Osteocyte (in vitro differentiated cells): ENCODE results near the gene PLCG2. TPM values are rescaled to one million over a fixed set of nuclear protein-coding genes. Genes with fewer than 3 reads are reported as not detected.

Experiments used
- DNase-seq: peaks from one replicate; pipeline ENCODE4 v3.0.0; 2021; ENCODE audit warnings: mixed read lengths; ENCODE audit not compliant: unreplicated experiment; ENCODE audit errors: extremely low spot score
- H3K27ac Mint-ChIP-seq: one replicate; pipeline ENCODE4 v1.8.0; 2021; ENCODE audit warnings: mild to moderate bottlenecking, mixed read lengths; ENCODE audit not compliant: unreplicated experiment
- H3K27me3 Mint-ChIP-seq: one replicate; pipeline ENCODE4 v1.8.0; 2021; ENCODE audit warnings: mixed read lengths; ENCODE audit not compliant: unreplicated experiment
- H3K36me3 Mint-ChIP-seq: one replicate; pipeline ENCODE4 v1.8.0; 2021; ENCODE audit warnings: mixed read lengths; ENCODE audit not compliant: unreplicated experiment
- H3K4me1 Mint-ChIP-seq: one replicate; pipeline ENCODE4 v1.8.0; 2021; ENCODE audit warnings: mixed read lengths; ENCODE audit not compliant: unreplicated experiment
- H3K4me3 Mint-ChIP-seq: one replicate; pipeline ENCODE4 v1.8.0; 2021; ENCODE audit warnings: mild to moderate bottlenecking, moderate library complexity, mixed read lengths; ENCODE audit not compliant: unreplicated experiment
- H3K9me3 Mint-ChIP-seq: one replicate; pipeline ENCODE4 v1.8.0; 2021; ENCODE audit warnings: mixed read lengths; ENCODE audit not compliant: unreplicated experiment
- total RNA-seq: library from RNA; stranded (reverse); gene quantifications from 2 replicates; pipeline ENCODE4 v1.2.1, GENCODE V29; 2021
- TF ChIP-seq, protein P1 (sequence below): fragments of 200-600 bp; sonication (generic); IDR thresholded peaks from 2 replicates; pipeline ENCODE4 v1.5.0; 2021; ENCODE audit warnings: antibody characterized with exemption, mild to moderate bottlenecking, moderate library complexity

PLCG2 gene
- total RNA-seq, 1 donor from 2014 or later: not detected

DNA sequence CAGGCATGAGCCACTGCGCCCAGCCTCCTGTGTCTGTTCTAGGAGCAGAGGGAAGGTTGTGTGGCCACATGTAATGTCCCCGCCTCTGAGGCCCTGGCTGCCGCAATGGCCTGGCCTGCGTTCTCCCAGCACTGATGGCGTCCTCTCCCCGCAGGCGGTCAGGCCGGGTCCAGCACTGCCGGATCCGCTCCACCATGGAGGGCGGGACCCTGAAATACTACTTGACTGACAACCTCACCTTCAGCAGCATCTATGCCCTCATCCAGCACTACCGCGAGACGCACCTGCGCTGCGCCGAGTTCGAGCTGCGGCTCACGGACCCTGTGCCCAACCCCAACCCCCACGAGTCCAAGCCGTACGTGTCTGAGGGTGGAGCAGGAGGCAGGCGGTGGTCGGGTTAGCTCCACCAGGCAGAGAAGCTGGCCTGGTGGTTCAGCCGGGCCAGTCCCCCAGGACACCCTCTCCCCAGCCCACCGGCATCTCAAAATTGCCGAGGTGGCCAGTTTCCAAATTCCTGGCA is 131.3 kb downstream of the PLCG2 start:
- Mint-ChIP-seq H3K4me1 (no peaks in the 10 kb centered on the region), H3K9me3 (no peaks in the 10 kb centered on the region), H3K36me3 (no peaks in the 10 kb centered on the region), H3K4me3 (no peak overlapping the region), H3K27ac (no peak overlapping the region), H3K27me3 (no peaks in the 10 kb centered on the region)
- no peak for DNase-seq
- TF ChIP-seq, protein P1, sequence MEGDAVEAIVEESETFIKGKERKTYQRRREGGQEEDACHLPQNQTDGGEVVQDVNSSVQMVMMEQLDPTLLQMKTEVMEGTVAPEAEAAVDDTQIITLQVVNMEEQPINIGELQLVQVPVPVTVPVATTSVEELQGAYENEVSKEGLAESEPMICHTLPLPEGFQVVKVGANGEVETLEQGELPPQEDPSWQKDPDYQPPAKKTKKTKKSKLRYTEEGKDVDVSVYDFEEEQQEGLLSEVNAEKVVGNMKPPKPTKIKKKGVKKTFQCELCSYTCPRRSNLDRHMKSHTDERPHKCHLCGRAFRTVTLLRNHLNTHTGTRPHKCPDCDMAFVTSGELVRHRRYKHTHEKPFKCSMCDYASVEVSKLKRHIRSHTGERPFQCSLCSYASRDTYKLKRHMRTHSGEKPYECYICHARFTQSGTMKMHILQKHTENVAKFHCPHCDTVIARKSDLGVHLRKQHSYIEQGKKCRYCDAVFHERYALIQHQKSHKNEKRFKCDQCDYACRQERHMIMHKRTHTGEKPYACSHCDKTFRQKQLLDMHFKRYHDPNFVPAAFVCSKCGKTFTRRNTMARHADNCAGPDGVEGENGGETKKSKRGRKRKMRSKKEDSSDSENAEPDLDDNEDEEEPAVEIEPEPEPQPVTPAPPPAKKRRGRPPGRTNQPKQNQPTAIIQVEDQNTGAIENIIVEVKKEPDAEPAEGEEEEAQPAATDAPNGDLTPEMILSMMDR: no peak

DNA sequence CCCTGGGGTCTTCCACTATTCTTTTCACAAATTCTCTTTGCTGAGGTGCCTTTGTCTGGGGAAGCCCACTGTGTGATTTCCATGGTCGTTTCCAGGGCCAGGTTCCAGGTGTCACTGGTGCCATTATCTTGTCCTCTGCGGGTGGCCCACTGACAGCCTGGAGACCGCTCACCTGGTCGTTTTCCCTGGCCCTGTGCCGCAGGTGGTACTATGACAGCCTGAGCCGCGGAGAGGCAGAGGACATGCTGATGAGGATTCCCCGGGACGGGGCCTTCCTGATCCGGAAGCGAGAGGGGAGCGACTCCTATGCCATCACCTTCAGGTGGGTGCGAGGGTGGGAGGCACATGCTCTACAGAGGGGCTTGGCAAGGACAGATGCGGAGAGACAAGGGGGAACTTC is 133.3 kb downstream of the PLCG2 start:
- Mint-ChIP-seq H3K4me3 (no peak overlapping the region), H3K9me3 (no peaks in the 10 kb centered on the region)
- no peak for DNase-seq

DNA sequence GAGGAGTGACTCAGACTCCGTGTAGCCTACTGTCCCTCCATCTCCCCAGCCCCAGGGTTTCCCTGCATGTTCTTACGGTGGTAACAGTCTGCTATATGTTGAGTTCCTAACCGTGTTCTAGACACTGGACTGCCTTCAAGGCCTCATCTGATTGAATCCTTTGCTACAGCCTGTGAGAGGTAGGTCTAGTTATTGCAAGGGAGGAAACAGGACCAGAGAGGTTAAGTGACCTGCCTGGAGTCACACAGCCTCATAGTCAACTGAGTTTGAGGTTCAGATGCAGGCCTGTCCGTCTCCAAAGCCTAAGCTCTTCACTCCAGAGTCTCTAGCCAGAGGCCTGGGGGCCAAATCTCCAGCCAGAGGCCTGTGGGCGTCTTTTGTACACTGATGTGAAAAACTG is 134.1 kb downstream of the PLCG2 start:
- no peak overlapping the region for H3K27ac Mint-ChIP-seq
- no peak overlapping the region for H3K4me3 Mint-ChIP-seq
- H3K9me3 Mint-ChIP-seq: no peaks in the 10 kb centered on the region
- TF ChIP-seq, protein P1: no peak
- H3K36me3 Mint-ChIP-seq: no peaks in the 10 kb centered on the region
- H3K4me1 Mint-ChIP-seq: no peaks in the 10 kb centered on the region
- no peak for DNase-seq
- H3K27me3 Mint-ChIP-seq: peaks cover 3% of the 10 kb centered on the region

More for the DNA sequence above, 133.3 kb downstream of the PLCG2 start:
- H3K36me3 Mint-ChIP-seq: no peaks in the 10 kb centered on the region
- peaks cover 3% of the 10 kb centered on the region for H3K27me3 Mint-ChIP-seq
- H3K4me1 Mint-ChIP-seq: no peaks in the 10 kb centered on the region
- no peak overlapping the region for H3K27ac Mint-ChIP-seq
- TF ChIP-seq, protein P1: no peak

DNA sequence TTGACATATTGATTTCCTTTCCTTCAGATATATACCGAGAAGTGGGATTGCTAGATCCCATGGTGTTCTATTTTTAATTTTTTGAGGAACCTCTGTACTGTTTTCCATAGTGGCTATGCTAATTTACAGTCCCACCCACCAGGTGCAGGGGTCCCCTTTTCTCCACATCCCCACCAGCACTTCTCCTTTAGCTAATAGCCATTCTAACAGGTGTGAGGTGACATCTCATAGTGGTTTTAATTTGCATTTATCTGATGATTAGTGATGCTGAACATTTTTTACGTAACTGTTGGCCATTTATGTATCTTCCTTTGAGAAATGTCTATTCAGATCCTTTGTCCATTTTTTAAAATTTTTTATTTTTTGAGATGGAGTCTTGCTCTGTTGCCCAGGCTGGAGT is 138.3 kb downstream of the PLCG2 start:
- Mint-ChIP-seq H3K36me3 (no peaks in the 10 kb centered on the region), H3K9me3 (no peaks in the 10 kb centered on the region), H3K4me3 (no peak overlapping the region), H3K4me1 (no peaks in the 10 kb centered on the region), H3K27ac (no peak overlapping the region), H3K27me3 (peaks cover 5% of the 10 kb centered on the region)
- no peak for DNase-seq
- TF ChIP-seq, protein P1: no peak

DNA sequence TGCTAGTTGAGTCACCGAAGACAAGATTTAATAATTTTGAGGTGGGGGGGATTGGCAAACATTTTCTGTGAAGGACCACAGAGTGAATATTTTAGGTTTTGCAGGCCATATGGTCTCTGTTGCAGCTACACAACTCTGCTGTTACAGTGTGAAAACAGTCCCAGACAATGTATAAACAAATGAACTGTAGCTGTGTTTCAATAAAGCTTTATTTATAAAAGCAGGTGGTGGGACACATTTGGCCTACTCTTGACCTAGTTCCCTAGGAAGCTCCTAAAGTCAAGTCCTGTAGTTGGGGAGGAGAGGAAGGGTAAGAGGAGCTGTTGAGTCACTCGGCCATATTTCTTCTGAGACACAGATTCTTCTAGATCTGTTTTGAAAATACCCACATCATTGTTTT is 139.8 kb downstream of the PLCG2 start:
- no peaks in the 10 kb centered on the region for H3K36me3 Mint-ChIP-seq
- H3K4me1 Mint-ChIP-seq: no peaks in the 10 kb centered on the region
- no peak overlapping the region for H3K27ac Mint-ChIP-seq
- TF ChIP-seq, protein P1: no peak
- H3K9me3 Mint-ChIP-seq: no peaks in the 10 kb centered on the region
- peaks cover 5% of the 10 kb centered on the region for H3K27me3 Mint-ChIP-seq
- no peak overlapping the region for H3K4me3 Mint-ChIP-seq
- DNase-seq: no peak
